HCT116 (cell line): ENCODE results near the gene EEF1B2. TPM values are rescaled to one million over a fixed set of nuclear protein-coding genes. Genes with fewer than 3 reads are reported as not detected.
"Not testable (repeated sequence)": the region's sequence is repeated elsewhere in the genome, so short reads cannot be mapped to it uniquely, and the experiment has no call there.

Experiments used
- ATAC-seq: fragments of 200-7000 bp; cut with Tn5 transposase; 2 replicates; pipeline ENCODE4 v1.9.1; 2020; ENCODE audit warnings: mild to moderate bottlenecking, moderate library complexity
- BruUV-seq: library from RNA; stranded (reverse); fragments of 400-500 nt; replicated peaks from 2 replicates; lab custom pipeline; 2021; lab: Mats Ljungman, UMichigan
- CTCF ChIA-PET: fragments of 300-600 bp; sonication (Branson Sonifier 250); formaldehyde crosslinking; loops from one replicate; lab custom pipeline; 2021; ENCODE audit warnings: antibody characterized with exemption; lab: Charles Lee
- POLR2A ChIA-PET: fragments of 300-600, 350-600 bp; sonication (Branson Sonifier 250); formaldehyde crosslinking; loops from one replicate; lab custom pipeline; 2021; ENCODE audit warnings: antibody characterized with exemption; lab: Charles Lee
- RAD21 ChIA-PET, 2 experiments: fragments of 300-600 bp; sonication (Branson Sonifier 250); formaldehyde crosslinking; loops; one replicate each; lab custom pipeline; 2023; ENCODE audit warnings: low total read pairs in 2 of 2; ENCODE audit not compliant: uncharacterized antibody in 2 of 2, unreplicated experiment in 2 of 2, low non-redundant PET in 1 of 2; lab: Charles Lee
- DNase-seq: peaks from one replicate; pipeline ENCODE4 v3.0.0-alpha.2; 2010; ENCODE audit warnings: low read depth, low spot score
- H2AFZ ChIP-seq: fragments of 200-600 bp; shearing (Covaris generic), sonication (generic); 2 replicates; pipeline ENCODE4 v1.6.1; 2017; ENCODE audit warnings: low read depth, mixed run types, mixed read lengths, antibody characterized with exemption, low read length; ENCODE audit not compliant: poor library complexity, severe bottlenecking
- H3K27ac ChIP-seq: 2 replicates; pipeline ENCODE4 v1.5.1; 2012; ENCODE audit warnings: low read depth, low read length
- H3K27me3 ChIP-seq: fragments of 200-600 bp; sonication (generic); 2 replicates; pipeline ENCODE4 v1.6.1; 2016; ENCODE audit warnings: mixed run types, low read length, mixed read lengths; ENCODE audit not compliant: insufficient read depth
- H3K36me3 ChIP-seq, 2 experiments: fragments of 200-500 bp in 1 of 2; fragments of 200-600 bp in 1 of 2; sonication (Bioruptor generic) in 1 of 2; sonication (generic) in 1 of 2; 2 replicates each; pipeline versions ENCODE4 v1.5.1 to v1.6.1; 2014 to 2016; ENCODE audit warnings: low read length in 2 of 2, inconsistent platforms in 1 of 2, mixed read lengths in 1 of 2, mixed run types in 1 of 2; ENCODE audit not compliant: insufficient read depth in 2 of 2, control insufficient read depth in 1 of 2
- H3K4me1 ChIP-seq, 2 experiments: fragments of 200-600 bp in 1 of 2; sonication (generic) in 1 of 2; 2 replicates each; pipeline versions ENCODE4 v1.5.1 to v1.6.1; 2012 to 2017; ENCODE audit warnings: low read length in 2 of 2, inconsistent platforms in 1 of 2, mild to moderate bottlenecking in 1 of 2, mixed read lengths in 1 of 2, mixed run types in 1 of 2, moderate library complexity in 1 of 2; ENCODE audit not compliant: insufficient read depth in 2 of 2, control insufficient read depth in 1 of 2
- H3K4me2 ChIP-seq: fragments of 200-600 bp; sonication (generic); 2 replicates; pipeline ENCODE4 v1.6.1; 2017; ENCODE audit warnings: mixed run types, low read length, mixed read lengths
- H3K4me3 ChIP-seq, 2 experiments: fragments of 200-600 bp in 1 of 2; sonication (generic) in 1 of 2; replicated peaks in 1 of 2; 2 replicates each; pipeline ENCODE4 v1.5.1; 2011 to 2016; ENCODE audit warnings: low read length in 2 of 2, control low read depth in 1 of 2, low read depth in 1 of 2, mild to moderate bottlenecking in 1 of 2, mixed read lengths in 1 of 2, mixed run types in 1 of 2
- H3K79me2 ChIP-seq: fragments of 200-600 bp; sonication (generic); 2 replicates; pipeline ENCODE4 v1.6.1; 2017; ENCODE audit warnings: mild to moderate bottlenecking, mixed run types, low read length, moderate library complexity, mixed read lengths; ENCODE audit not compliant: insufficient read depth
- H3K9ac ChIP-seq: fragments of 200-600 bp; sonication (generic); 2 replicates; pipeline ENCODE4 v1.6.1; 2016; ENCODE audit warnings: low read length, mixed read lengths
- H3K9me2 ChIP-seq: fragments of 200-600 bp; sonication (generic), shearing (Covaris generic); 2 replicates; pipeline ENCODE4 v1.6.1; 2017; ENCODE audit warnings: mixed run types, mild to moderate bottlenecking, moderate library complexity; ENCODE audit not compliant: insufficient read depth
- H3K9me3 ChIP-seq, 2 experiments: fragments of 200-500 bp in 1 of 2; fragments of 200-600 bp in 1 of 2; sonication (Bioruptor generic) in 1 of 2; sonication (generic) in 1 of 2; 2 replicates each; pipeline ENCODE4 v1.6.1; 2014 to 2017; ENCODE audit warnings: low read length in 2 of 2, mixed read lengths in 2 of 2, inconsistent platforms in 1 of 2, low read depth in 1 of 2, mild to moderate bottlenecking in 1 of 2, mixed run types in 1 of 2, moderate library complexity in 1 of 2; ENCODE audit not compliant: control insufficient read depth in 1 of 2, insufficient read depth in 1 of 2
- H4K20me1 ChIP-seq: fragments of 200-600 bp; sonication (generic), shearing (Covaris generic); 2 replicates; pipeline ENCODE4 v1.6.1; 2017; ENCODE audit warnings: mixed run types, mild to moderate bottlenecking, moderate library complexity; ENCODE audit not compliant: insufficient read depth
- CEBPB ChIP-seq: IDR thresholded peaks from 2 replicates; pipeline ENCODE4 v1.6.1; 2012; ENCODE audit warnings: low read depth
- EGR1 ChIP-seq: IDR thresholded peaks from 2 replicates; pipeline ENCODE4 v1.6.1; 2012; ENCODE audit warnings: low read depth
- EZH2phosphoT487 ChIP-seq: fragments of 200-600 bp; IDR thresholded peaks from 2 replicates; pipeline ENCODE4 v1.6.1; 2018; ENCODE audit warnings: antibody characterized with exemption, borderline replicate concordance
- TCF7L2 ChIP-seq: IDR thresholded peaks from 2 replicates; pipeline ENCODE4 v1.7.0; 2011; ENCODE audit warnings: borderline replicate concordance, inconsistent platforms; ENCODE audit not compliant: insufficient read depth, insufficient read length; ENCODE audit errors: extremely low read depth
- YY1 ChIP-seq: IDR thresholded peaks from 2 replicates; pipeline ENCODE4 v1.6.1; 2011; ENCODE audit warnings: low read length, low read depth, moderate library complexity, mild to moderate bottlenecking; ENCODE audit not compliant: insufficient replicate concordance; ENCODE audit errors: extremely low read depth
- intact Hi-C: fragments of 100-400 bp; cut with micrococcal nuclease; formaldehyde crosslinking; loops from 2 replicates; pipeline ENCODE4 v1.10.0; 2022
- total RNA-seq: library from RNA; stranded (reverse); gene quantifications from one replicate; pipeline ENCODE4 v1.2.1, GENCODE V29; 2021; ENCODE audit not compliant: unreplicated experiment
- TF ChIP-seq, protein P1 (sequence below): IDR thresholded peaks from 2 replicates; pipeline ENCODE4 v1.6.1; 2012; ENCODE audit warnings: low read depth
- TF ChIP-seq, protein P2 (sequence below): IDR thresholded peaks from 2 replicates; pipeline ENCODE4 v1.6.1; 2011; ENCODE audit warnings: mild to moderate bottlenecking, low read length, moderate library complexity; ENCODE audit not compliant: insufficient replicate concordance; ENCODE audit errors: extremely low read depth
- TF ChIP-seq, protein P3 (sequence below), 3 experiments: fragments of 200-600 bp in 1 of 3; sonication (generic) in 1 of 3; IDR thresholded peaks in 2 of 3; conservative IDR thresholded peaks in 1 of 3; 2 replicates each; pipeline ENCODE4 v1.5.1; 2012 to 2017; ENCODE audit warnings: low read depth in 2 of 3, low read length in 2 of 3, antibody characterized with exemption in 1 of 3, borderline replicate concordance in 1 of 3, control low read depth in 1 of 3, mild to moderate bottlenecking in 1 of 3, mixed read lengths in 1 of 3, mixed run types in 1 of 3, moderate library complexity in 1 of 3; ENCODE audit not compliant: insufficient read depth in 1 of 3

EEF1B2 gene
- total RNA-seq, 1 experiment from 2014 or later: 985 TPM

DNA sequence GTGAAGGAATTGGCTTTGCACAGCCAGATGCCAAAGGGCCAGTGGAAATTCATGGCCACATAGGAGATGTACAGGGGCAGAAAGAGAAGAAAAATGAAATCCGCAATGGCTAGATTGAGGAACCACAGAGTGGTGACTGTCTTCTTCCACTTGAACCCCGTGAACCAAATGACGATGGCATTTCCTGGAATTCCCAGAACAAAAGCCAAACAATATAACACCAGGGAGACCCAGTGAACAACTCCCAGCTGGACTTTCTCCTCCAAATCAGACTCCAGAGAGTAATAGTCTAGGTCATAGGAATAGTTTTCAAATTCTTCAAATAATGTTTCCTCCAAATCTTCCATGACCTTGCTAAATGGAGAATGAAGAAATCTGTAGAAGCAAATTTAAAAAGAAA, 17.2 kb downstream of the EEF1B2 start:
- intact Hi-C loops: no loop called here
- no peak overlapping the region for H3K4me2 ChIP-seq
- no peaks in the 10 kb centered on the region for H3K79me2 ChIP-seq
- no peaks in the 10 kb centered on the region for H4K20me1 ChIP-seq
- no peak overlapping the region for H3K9ac ChIP-seq
- no peak for DNase-seq
- ATAC-seq: no peak
- no peak overlapping the region for H2AFZ ChIP-seq
- H3K36me3 ChIP-seq: no peaks in the 10 kb centered on the region
- H3K4me3 ChIP-seq: no peak overlapping the region
- CTCF ChIA-PET: no interaction called here
- POLR2A ChIA-PET: no interaction called here
- no peaks in the 10 kb centered on the region for H3K9me3 ChIP-seq
- no peak overlapping the region for H3K27ac ChIP-seq
- H3K27me3 ChIP-seq: no peaks in the 10 kb centered on the region
- H3K4me1 ChIP-seq: peaks cover 0 to 6% of the 10 kb centered on the region in 2 experiments; a peak in 2 of 4 replicates
- RAD21 ChIA-PET: no interaction called here
- no peak for TF ChIP-seq TCF7L2
- TF ChIP-seq, protein P1, sequence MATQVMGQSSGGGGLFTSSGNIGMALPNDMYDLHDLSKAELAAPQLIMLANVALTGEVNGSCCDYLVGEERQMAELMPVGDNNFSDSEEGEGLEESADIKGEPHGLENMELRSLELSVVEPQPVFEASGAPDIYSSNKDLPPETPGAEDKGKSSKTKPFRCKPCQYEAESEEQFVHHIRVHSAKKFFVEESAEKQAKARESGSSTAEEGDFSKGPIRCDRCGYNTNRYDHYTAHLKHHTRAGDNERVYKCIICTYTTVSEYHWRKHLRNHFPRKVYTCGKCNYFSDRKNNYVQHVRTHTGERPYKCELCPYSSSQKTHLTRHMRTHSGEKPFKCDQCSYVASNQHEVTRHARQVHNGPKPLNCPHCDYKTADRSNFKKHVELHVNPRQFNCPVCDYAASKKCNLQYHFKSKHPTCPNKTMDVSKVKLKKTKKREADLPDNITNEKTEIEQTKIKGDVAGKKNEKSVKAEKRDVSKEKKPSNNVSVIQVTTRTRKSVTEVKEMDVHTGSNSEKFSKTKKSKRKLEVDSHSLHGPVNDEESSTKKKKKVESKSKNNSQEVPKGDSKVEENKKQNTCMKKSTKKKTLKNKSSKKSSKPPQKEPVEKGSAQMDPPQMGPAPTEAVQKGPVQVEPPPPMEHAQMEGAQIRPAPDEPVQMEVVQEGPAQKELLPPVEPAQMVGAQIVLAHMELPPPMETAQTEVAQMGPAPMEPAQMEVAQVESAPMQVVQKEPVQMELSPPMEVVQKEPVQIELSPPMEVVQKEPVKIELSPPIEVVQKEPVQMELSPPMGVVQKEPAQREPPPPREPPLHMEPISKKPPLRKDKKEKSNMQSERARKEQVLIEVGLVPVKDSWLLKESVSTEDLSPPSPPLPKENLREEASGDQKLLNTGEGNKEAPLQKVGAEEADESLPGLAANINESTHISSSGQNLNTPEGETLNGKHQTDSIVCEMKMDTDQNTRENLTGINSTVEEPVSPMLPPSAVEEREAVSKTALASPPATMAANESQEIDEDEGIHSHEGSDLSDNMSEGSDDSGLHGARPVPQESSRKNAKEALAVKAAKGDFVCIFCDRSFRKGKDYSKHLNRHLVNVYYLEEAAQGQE: no peak
- TF ChIP-seq, protein P2, sequence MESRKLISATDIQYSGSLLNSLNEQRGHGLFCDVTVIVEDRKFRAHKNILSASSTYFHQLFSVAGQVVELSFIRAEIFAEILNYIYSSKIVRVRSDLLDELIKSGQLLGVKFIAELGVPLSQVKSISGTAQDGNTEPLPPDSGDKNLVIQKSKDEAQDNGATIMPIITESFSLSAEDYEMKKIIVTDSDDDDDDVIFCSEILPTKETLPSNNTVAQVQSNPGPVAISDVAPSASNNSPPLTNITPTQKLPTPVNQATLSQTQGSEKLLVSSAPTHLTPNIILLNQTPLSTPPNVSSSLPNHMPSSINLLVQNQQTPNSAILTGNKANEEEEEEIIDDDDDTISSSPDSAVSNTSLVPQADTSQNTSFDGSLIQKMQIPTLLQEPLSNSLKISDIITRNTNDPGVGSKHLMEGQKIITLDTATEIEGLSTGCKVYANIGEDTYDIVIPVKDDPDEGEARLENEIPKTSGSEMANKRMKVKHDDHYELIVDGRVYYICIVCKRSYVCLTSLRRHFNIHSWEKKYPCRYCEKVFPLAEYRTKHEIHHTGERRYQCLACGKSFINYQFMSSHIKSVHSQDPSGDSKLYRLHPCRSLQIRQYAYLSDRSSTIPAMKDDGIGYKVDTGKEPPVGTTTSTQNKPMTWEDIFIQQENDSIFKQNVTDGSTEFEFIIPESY: no peak
- no peak for TF ChIP-seq EZH2phosphoT487
- no peak for TF ChIP-seq YY1
- TF ChIP-seq, protein P3, sequence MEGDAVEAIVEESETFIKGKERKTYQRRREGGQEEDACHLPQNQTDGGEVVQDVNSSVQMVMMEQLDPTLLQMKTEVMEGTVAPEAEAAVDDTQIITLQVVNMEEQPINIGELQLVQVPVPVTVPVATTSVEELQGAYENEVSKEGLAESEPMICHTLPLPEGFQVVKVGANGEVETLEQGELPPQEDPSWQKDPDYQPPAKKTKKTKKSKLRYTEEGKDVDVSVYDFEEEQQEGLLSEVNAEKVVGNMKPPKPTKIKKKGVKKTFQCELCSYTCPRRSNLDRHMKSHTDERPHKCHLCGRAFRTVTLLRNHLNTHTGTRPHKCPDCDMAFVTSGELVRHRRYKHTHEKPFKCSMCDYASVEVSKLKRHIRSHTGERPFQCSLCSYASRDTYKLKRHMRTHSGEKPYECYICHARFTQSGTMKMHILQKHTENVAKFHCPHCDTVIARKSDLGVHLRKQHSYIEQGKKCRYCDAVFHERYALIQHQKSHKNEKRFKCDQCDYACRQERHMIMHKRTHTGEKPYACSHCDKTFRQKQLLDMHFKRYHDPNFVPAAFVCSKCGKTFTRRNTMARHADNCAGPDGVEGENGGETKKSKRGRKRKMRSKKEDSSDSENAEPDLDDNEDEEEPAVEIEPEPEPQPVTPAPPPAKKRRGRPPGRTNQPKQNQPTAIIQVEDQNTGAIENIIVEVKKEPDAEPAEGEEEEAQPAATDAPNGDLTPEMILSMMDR (IDR thresholded peaks at IDR 0.05 in 2 of 3, conservative IDR thresholded peaks at IDR 0.05 in 1 of 3; ENCODE audit: borderline replicate concordance in 1 of 3, insufficient read depth in 1 of 3, low read depth in 2 of 3, low read length in 2 of 3): no peak
- no peak for TF ChIP-seq EGR1
- TF ChIP-seq CEBPB: no peak
- BruUV-seq: no TSS peak
- no peaks in the 10 kb centered on the region for H3K9me2 ChIP-seq

DNA sequence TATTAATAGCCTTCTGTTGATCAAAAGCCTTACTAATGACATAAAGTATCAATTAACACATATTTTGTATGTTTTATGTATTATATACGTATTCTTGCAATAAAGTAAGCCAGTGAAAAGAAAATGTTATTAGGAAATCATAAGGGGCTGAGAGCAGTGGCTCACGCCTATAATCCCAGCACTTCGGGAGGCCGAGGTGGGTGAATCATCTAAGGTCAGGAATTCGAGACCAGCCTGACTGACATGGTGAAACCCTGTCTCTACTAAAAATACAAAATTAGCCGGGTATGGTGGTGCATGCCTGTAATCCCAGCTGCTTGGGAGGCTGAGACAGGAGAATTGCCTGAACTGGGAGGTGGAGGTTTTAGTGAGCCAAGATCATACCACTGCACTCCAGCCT, 21.8 kb downstream of the EEF1B2 start:
- H3K27ac ChIP-seq, ATAC-seq, H3K27me3 ChIP-seq, H4K20me1 ChIP-seq, RAD21 ChIA-PET, H2AFZ ChIP-seq, H3K4me2 ChIP-seq, H3K9me2 ChIP-seq, H3K79me2 ChIP-seq, intact Hi-C loops, BruUV-seq, DNase-seq, H3K4me1 ChIP-seq, H3K9me3 ChIP-seq, H3K36me3 ChIP-seq, H3K9ac ChIP-seq, H3K4me3 ChIP-seq: not testable (repeated sequence)
- POLR2A ChIA-PET: interaction anchor here (0.7 kb wide), 1 partner anchor 93 kb away, joined by 3 read pairs; no protein-coding TSS in a partner anchor
- CTCF ChIA-PET: interaction anchor here (0.7 kb wide), 1 partner anchor 31 kb away, joined by 3 read pairs; a partner anchor contains a TSS
